ENCODE results near the gene FIZ1.
A peak's percentile ranks its signal among the peaks of the same experiment; 100 is the strongest.

The FIZ1 gene

DNA sequence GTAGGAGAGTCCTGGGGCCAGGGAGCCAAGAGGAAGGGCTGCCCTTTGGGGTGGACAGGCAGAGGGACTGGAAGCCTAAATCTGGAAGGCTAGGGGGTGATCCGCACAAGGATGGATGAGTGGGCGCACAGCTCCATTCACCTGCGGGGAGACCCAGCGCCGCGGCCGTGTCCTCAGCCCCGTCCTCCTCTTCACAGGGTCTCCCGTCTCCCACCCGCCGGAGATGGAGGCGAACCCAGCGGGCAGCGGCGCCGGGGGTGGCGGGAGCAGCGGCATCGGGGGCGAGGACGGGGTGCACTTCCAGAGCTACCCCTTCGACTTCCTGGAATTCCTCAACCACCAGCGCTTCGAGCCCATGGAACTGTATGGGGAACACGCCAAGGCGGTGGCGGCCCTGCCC is 14.1 kb upstream of the FIZ1 start:
- DNase-seq = no peak

DNA sequence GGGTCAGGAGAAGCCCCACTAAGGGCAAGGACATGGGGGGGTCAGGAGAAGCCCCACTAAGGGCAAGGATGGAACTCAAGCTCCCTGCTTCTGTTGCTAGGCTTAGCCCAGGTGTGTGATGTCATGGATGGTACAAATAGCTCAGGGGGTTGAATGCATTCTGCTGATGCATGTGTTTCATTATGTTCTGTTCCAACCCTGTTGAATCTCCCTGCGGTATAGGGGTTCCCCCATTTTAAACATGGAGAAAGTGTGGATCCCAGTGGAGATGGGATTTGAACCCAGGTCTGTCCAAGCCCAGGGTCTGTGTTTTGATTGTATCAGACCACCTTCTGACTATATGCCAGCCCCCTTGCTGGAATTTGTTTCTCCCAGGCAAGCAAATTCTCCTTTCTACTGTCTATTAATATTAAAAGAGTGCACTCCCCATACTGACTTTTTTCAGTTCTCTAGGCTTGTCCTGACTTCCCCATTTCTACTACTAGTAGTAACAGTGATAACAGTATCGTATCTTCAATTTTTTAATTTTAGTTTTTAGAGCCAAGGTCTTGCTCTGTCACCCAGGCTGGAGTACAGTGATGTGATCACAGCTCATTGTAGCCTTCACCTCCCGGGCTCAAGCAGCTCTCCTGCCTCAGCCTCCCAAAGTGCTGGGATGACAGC is 12.8 kb upstream of the FIZ1 start:
- peak; percentile 19 for DNase-seq

DNA sequence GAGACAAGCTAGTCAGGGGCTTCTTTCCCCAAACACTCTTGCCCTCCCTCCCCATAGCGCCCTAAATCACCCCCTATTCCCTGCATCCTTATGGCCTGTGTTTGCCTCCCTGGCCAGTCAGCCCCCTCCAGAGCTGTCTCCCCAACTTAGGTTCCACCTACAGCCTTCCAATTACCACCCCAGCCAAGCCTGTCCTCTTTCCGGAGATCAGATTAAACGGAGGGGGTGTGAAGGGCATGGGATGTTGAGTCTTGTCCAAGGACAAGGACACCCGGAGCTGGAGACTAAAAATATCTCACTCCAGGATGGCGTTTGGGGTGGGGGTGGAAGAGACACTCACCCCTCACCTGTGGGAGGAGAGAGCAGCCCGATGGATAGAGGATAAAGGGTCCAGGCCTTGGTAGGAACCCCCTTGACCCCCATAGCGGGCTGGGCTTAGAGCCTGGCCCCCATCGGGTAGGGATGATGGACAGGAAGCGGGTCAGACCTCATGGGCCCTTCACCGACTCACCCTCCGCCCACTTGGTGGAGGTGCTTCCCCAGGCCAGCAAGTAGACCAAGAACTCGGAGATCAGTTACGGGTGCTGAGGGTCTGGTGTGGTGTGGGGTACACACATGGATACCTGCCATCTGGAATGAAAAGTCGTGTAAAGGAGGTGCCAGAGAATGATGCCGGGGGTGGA is 12.1 kb upstream of the FIZ1 start:
- DNase-seq = no peak

- no peak for DNase-seq
Measured at GRCh38 chr19:55609326-55609725, 10.0 kb upstream of the FIZ1 start.

- DNase-seq = no peak
Measured at GRCh38 chr19:55606817-55607216, 7.5 kb upstream of the FIZ1 start.

- no peak for DNase-seq
Measured at GRCh38 chr19:55606471-55606787, 7.1 kb upstream of the FIZ1 start.

- peak; percentile 77 for DNase-seq
Measured at GRCh38 chr19:55605637-55606470, 6.5 kb upstream of the FIZ1 start, which contains the start of gene ZNF865. Gene ZNF865, plus strand, starts transcription at chr19:55605647. Its CDS starts 7,972 bp downstream, at chr19:55613619.

DNA sequence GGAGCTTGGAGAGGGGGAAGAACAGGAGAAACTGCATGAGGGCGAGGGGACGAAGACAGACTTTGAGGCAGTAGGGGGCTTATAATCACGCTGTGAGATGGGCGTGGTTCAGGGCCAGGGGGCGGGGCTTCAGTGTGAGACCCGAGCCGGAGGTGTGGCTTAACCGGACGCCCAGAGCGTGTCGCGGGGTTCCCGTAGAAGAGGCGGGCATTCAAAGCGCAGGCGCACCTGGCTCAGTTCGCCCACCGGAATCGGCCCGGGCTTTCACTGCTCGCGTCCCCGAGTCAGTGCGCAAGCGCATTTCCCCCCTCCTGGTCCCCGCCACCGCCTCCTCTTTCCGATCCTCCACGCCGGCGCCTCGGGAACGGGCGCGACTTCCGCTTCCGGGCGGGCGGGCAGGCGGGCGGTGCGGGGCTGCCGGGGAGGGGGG is 5.9 kb upstream of the FIZ1 start:
- peak; percentile 96 for DNase-seq

- no peak for DNase-seq
Measured at GRCh38 chr19:55603581-55604292, 4.4 kb upstream of the FIZ1 start.

GRCh38 chr19:55603115-55603514 is 3.8 kb upstream of the FIZ1 start:
- DNase-seq = no peak

- DNase-seq = no peak
Measured at GRCh38 chr19:55602104-55603001, 3.0 kb upstream of the FIZ1 start.

GRCh38 chr19:55601084-55601483 is 1.8 kb upstream of the FIZ1 start:
- DNase-seq = peak; percentile 25

DNA sequence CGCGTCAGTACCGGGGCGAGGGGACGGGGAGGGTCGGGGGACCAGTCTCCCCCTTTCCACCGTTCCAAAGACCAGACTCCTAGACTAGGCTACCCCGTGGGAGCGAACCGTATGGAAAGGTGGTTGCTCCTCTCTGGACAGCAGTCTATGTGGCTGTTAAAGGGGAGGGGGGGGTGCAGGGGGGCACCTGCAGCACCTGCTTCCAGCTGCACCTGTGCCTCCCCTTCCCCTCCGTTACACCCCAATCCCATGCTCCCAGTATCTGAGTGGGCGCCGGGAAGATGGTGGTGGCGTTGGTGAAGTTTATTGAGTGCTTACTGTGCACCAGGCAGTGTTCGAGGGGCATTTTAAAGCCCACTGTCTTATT is 1.3 kb upstream of the FIZ1 start:
- DNase-seq = no peak

DNA sequence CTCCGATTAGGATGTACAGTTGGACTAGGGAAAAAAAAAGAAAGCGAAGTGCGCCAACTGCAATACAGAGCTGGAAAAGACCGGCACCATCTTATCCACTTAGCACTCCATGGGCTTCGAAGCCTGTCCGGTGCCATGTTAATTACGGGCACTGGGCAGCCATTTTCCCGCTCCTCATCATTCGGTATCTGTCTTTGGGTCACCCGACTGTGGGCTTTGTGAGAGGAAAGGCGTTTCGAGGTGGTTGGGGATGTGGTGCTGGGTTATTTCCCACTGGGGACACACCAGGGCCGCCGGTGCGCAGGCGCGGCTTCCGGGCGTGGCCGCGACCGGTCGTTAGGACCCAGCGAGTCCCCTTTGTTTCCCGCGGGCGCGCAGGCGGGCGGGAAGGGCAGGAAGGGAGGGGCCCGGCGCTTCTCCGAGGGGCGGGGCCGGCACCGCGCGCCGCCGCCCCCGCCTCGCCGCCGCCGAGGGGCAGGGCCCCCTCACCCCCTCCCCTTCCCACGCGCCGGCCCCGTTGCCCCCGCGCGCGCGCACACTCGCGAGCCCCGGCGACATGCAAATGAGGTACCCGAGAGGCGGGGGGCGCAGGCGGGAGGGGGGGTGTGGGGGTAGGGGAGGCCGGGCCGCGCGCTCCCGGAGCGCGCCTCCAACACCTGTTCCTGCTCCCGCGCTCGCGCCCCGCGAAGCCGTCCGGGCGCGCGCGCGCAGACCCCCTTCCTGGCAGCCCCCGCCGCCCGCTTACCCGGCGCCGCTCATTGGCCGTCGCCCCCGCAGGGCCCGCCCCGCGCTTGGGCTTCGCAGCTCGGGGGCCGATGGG is 735 bp upstream of the FIZ1 start, which contains the start of gene ZNF524:
ZNF524 (plus strand) TSS at position 447 of the 820 bp plus-strand sequence. CDS start 1,825 bp downstream, outside the sequence.
- DNase-seq = peak; percentile 82

DNA sequence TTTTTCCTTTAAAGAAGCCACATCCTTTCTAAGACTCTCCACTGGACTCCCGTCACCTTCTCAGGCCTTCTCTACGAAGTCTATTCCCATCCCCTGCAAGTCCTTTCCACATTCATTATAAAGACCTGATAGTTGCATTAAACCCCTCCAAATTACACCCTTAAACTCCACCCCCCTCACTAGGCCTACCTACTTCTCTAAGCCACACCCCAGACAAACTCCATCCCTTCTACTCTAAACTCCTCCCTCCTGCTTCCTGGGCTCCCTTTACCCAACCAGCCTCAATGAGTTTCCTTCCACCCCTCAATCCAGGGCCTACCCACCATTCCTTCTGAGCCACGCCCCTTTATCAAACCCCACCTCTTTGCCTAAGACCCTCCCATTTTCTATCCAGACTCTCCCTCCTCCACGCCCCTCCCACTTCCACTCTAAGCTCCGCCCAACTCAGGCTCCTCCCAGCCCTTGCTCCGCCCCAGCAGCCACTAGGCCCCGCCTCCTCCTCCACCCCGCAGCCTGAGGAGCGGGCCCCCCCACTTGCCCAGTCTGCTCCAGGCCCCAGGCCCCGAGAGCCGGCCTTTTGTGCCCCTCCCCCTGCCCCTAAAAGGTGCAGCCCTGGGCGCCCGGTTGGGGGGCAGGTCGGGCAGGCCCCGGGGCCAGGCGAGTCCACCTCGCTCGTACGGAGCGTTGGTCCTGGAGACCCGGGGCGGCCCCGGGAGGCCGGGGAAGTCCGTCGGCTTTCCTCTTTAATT is 424 bp downstream of the FIZ1 start:
- peak; percentile 95 for DNase-seq

DNA sequence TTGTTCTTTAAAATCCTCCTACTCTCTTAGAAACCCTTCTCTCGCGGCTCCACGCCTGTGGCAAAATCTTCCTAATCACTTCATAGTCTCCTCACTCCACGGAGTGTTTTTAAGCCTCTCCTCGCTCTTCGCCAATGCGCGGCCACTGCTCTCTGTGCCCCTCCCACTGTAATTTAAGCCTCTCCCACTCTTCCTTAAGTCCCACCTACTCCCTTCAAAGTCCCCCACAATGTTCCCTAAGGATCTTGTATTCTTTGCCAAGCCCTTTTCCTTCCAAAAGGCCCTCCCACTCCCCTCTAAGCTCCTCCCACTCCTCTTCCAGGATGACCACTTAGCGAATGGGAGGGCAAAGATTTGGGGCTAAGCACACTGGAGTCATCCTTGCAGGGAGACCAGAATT is 1.3 kb downstream of the FIZ1 start:
- no peak for DNase-seq

GRCh38 chr19:55597501-55597921 is 1.8 kb downstream of the FIZ1 start:
- DNase-seq = no peak

GRCh38 chr19:55596304-55596703 is 3.0 kb downstream of the FIZ1 start:
- DNase-seq = no peak

- no peak for DNase-seq
Measured at GRCh38 chr19:55594996-55595545, 4.2 kb downstream of the FIZ1 start.
